Activated T-helper 2 cell treated with anti-CD3 and anti-CD28 coated beads, Interferon-gamma antibody, Interleukin-2, Interleukin-4, amounts not matched to agents 10 μg/mL and 5 μg/mL and 100 μg/mL, durations not matched to agents 14 hours and 24 hours and 36 hours (primary cell): ENCODE results near the gene ZYG11A. TPM values are rescaled to one million over a fixed set of nuclear protein-coding genes. Genes with fewer than 3 reads are reported as not detected.

ENCODE experiments used
- DNase-seq: peaks from one replicate; pipeline ENCODE4 v3.0.0; 2021; ENCODE audit warnings: low spot score
- H3K27ac Mint-ChIP-seq: one replicate; pipeline ENCODE4 v1.8.0; 2021; ENCODE audit warnings: mixed read lengths
- H3K27me3 Mint-ChIP-seq: one replicate; pipeline ENCODE4 v1.8.0; 2021; ENCODE audit warnings: low read depth, mixed read lengths
- H3K36me3 Mint-ChIP-seq: one replicate; pipeline ENCODE4 v1.8.0; 2021; ENCODE audit warnings: low read depth, mixed read lengths
- H3K4me1 Mint-ChIP-seq: one replicate; pipeline ENCODE4 v1.8.0; 2021; ENCODE audit warnings: low read depth, mixed read lengths
- H3K4me3 Mint-ChIP-seq: one replicate; pipeline ENCODE4 v1.8.0; 2021; ENCODE audit warnings: low read depth, mild to moderate bottlenecking, moderate library complexity, mixed read lengths
- H3K9me3 Mint-ChIP-seq: one replicate; pipeline ENCODE4 v1.8.0; 2021; ENCODE audit warnings: mixed read lengths
- intact Hi-C: fragments of 100-400 bp; cut with micrococcal nuclease; formaldehyde crosslinking; loops from one replicate; pipeline ENCODE4 v1.15.1; 2023
- total RNA-seq: library from RNA; stranded (reverse); gene quantifications from 2 replicates; pipeline ENCODE4 v1.2.3, GENCODE V29; 2022

Gene ZYG11A
- total RNA-seq, 1 donor from 2014 or later = 0.30 TPM

- DNase-seq = no peak
- Mint-ChIP-seq H3K27me3 (no peaks in the 10 kb centered on the region), H3K36me3 (no peaks in the 10 kb centered on the region), H3K9me3 (no peaks in the 10 kb centered on the region), H3K27ac (no peak overlapping the region), H3K4me1 (no peaks in the 10 kb centered on the region), H3K4me3 (no peak overlapping the region)
- intact Hi-C loops = no loop called here
These were observed 56.9 kb downstream of the ZYG11A start for GRCh38 chr1:52899445-52899894.

- Mint-ChIP-seq H3K36me3 (no peaks in the 10 kb centered on the region), H3K9me3 (no peaks in the 10 kb centered on the region), H3K4me3 (no peak overlapping the region), H3K27me3 (no peaks in the 10 kb centered on the region), H3K4me1 (no peaks in the 10 kb centered on the region), H3K27ac (no peak overlapping the region)
- no peak for DNase-seq
- intact Hi-C loops = no loop called here
These were observed 57.8 kb downstream of the ZYG11A start for GRCh38 chr1:52900402-52900801.

DNA sequence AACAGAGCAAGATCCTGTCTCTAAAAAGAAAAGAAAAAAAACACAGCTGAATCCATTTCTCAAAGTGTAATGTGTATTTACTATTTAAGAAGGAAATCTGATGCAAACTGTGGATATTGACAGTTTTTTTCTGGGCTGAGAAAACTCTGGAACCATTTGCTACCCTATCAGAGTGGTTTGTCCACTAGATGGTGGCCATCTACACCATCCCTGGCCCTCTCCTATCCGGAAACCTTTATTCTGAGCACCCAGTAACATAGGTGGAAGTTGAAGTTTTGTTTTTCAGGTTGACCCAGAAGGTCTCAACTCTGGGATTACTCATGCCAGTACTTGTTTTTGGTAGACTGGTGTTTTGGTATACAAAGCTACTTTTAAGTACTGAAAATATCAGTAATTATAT, 58.8 kb downstream of the ZYG11A start:
- intact Hi-C loops = no loop called here
- Mint-ChIP-seq H3K36me3 (no peaks in the 10 kb centered on the region), H3K9me3 (no peaks in the 10 kb centered on the region), H3K27me3 (no peaks in the 10 kb centered on the region), H3K4me1 (no peaks in the 10 kb centered on the region), H3K27ac (no peak overlapping the region), H3K4me3 (no peak overlapping the region)
- DNase-seq = no peak

GRCh38 chr1:52904208-52904926, 61.8 kb downstream of the ZYG11A start:
- H3K4me1 Mint-ChIP-seq = no peaks in the 10 kb centered on the region
- no peak overlapping the region for H3K4me3 Mint-ChIP-seq
- H3K36me3 Mint-ChIP-seq = no peaks in the 10 kb centered on the region
- H3K9me3 Mint-ChIP-seq = no peaks in the 10 kb centered on the region
- no peaks in the 10 kb centered on the region for H3K27me3 Mint-ChIP-seq
- DNase-seq = no peak
- no peak overlapping the region for H3K27ac Mint-ChIP-seq
- intact Hi-C loops = no loop called here

DNA sequence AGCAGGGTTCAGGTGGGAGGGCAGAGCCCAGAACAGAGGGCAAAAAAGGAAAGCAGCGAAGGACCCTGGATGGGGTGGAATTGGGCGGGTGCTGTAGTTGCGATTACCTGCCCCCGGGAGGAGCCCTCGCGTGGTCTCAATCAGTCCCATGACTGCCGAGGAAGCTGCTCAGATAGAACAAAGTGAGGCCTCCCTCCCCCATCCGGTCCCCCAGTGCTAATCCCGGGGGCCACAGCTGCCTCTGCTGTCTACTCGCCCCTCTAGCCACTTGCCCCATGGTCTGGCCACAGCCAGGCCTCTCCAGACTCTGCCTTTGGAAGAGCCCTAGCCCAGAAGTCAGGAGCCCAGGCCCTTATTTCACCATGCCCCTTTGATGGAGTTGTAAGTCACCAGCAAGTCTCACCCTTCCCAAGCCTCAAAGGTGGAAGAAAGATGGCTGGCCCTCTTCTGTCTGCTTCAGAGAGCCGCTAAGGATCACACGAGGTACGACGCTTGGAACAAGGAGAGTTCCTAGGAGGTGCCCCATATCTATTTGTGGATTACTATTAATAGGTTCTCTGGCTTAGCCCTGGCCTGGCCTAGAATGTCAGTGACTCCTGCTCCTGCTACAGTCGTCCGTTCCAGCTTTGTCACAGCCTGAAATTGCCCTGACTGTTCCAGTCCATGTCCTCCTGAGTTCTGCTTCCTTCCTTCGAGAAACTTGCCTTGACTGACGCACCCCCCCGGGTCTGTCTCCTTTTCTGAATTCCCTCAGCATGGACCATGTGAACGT, 62.6 kb downstream of the ZYG11A start:
- DNase-seq = no peak
- no peaks in the 10 kb centered on the region for H3K27me3 Mint-ChIP-seq
- no peaks in the 10 kb centered on the region for H3K9me3 Mint-ChIP-seq
- H3K27ac Mint-ChIP-seq = no peak overlapping the region
- no peaks in the 10 kb centered on the region for H3K36me3 Mint-ChIP-seq
- no peaks in the 10 kb centered on the region for H3K4me1 Mint-ChIP-seq
- intact Hi-C loops = no loop called here
- H3K4me3 Mint-ChIP-seq = no peak overlapping the region

- no peaks in the 10 kb centered on the region for H3K36me3 Mint-ChIP-seq
- no peak overlapping the region for H3K4me3 Mint-ChIP-seq
- no peaks in the 10 kb centered on the region for H3K9me3 Mint-ChIP-seq
- no peaks in the 10 kb centered on the region for H3K27me3 Mint-ChIP-seq
- intact Hi-C loops = no loop called here
- H3K4me1 Mint-ChIP-seq = no peaks in the 10 kb centered on the region
- no peak overlapping the region for H3K27ac Mint-ChIP-seq
- DNase-seq = no peak
These were observed 63.6 kb downstream of the ZYG11A start for GRCh38 chr1:52906135-52906603.

DNA sequence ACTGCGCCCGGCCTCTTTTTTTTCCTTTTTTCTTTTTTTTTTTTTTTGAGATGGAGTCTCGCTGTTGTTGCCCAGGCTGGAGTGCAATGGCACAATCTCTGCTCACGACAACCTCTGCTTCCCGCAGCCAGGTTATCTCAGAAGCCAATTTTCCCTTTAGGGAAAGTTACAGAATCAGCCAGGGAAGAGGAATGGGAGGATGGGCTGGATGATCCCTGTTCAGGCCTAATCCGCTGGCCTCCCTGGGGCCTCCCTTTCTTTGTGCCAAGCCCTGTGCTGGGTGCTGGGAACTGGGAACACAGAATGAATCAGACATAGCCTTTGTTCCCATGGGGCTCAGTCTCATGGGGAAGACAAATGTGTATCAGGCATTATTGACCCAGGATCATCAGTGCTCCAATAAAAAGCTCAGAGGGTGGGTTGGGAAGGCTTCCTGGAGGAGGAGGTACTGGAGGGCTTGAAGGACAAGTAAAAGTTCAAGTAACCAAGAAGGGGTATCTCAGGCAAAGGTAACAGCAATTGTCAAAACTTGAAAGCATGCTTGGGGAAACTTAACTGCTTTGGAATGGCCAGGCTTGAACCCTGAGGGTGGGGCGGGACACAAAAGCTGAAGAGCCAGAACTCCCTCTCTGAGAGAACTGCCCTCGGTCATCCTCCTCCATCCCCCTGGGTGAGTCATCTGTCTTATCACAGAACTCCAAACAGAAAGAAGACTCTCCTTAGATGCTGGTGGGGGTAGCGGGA, 64.7 kb downstream of the ZYG11A start:
- intact Hi-C loops = no loop called here

DNA sequence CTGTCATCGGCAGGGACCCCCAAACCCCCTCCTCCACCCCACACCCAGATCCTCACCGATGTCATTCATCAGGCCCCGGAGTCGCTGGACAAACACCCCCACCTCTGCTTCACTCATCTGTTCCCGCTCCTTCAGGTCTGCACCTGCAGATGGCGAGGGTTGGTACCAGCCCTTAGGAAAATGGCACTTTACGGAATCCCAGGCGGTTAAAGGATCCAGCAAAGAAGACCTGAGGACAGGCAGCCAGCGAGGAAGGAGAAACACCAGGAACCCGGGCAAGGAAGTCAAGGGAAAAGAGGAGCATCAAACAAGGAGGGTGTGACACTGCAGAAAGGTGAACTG, 65.2 kb downstream of the ZYG11A start:
- Mint-ChIP-seq H3K27me3 (no peaks in the 10 kb centered on the region), H3K4me1 (no peaks in the 10 kb centered on the region), H3K9me3 (no peaks in the 10 kb centered on the region), H3K27ac (no peak overlapping the region), H3K36me3 (no peaks in the 10 kb centered on the region), H3K4me3 (no peak overlapping the region)
- intact Hi-C loops = no loop called here
- no peak for DNase-seq

More for the DNA sequence above, 64.7 kb downstream of the ZYG11A start:
- H3K36me3 Mint-ChIP-seq = no peaks in the 10 kb centered on the region
- H3K4me3 Mint-ChIP-seq = no peak overlapping the region
- no peak overlapping the region for H3K27ac Mint-ChIP-seq
- DNase-seq = no peak
- H3K9me3 Mint-ChIP-seq = no peaks in the 10 kb centered on the region
- H3K4me1 Mint-ChIP-seq = no peaks in the 10 kb centered on the region
- no peaks in the 10 kb centered on the region for H3K27me3 Mint-ChIP-seq

- Mint-ChIP-seq H3K4me3 (no peak overlapping the region), H3K27me3 (no peaks in the 10 kb centered on the region), H3K27ac (no peak overlapping the region), H3K4me1 (no peaks in the 10 kb centered on the region), H3K9me3 (no peaks in the 10 kb centered on the region), H3K36me3 (no peaks in the 10 kb centered on the region)
- no peak for DNase-seq
- intact Hi-C loops = no loop called here
These were observed 69.0 kb downstream of the ZYG11A start for GRCh38 chr1:52911541-52911940.

GRCh38 chr1:52913014-52913413, 70.5 kb downstream of the ZYG11A start:
- Mint-ChIP-seq H3K27ac (no peak overlapping the region), H3K36me3 (no peaks in the 10 kb centered on the region), H3K4me3 (no peak overlapping the region), H3K9me3 (no peaks in the 10 kb centered on the region), H3K27me3 (no peaks in the 10 kb centered on the region), H3K4me1 (peaks cover 3% of the 10 kb centered on the region)
- no peak for DNase-seq
- intact Hi-C loops = no loop called here

DNA sequence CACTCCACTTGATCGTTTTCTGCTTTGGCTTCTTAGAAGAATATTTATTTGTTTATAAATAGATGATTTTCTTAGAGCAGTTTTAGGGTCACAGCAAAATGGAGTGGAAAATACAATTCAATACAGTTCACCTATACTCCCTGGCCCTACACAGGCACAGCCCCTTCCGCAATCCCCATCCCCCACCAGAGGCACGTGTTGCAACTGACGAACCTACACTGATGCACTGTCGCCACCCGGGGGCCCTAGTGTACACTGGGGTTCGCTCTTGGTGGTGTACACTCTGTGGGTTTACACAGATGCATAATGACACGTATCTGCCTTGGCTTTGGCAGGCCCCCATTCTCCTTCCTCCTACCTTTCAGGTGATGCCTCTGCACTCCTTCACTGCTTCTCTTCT, 71.0 kb downstream of the ZYG11A start:
- no peak for DNase-seq
- Mint-ChIP-seq H3K9me3 (no peaks in the 10 kb centered on the region), H3K27me3 (no peaks in the 10 kb centered on the region), H3K36me3 (no peaks in the 10 kb centered on the region), H3K27ac (no peak overlapping the region), H3K4me1 (peaks cover 3% of the 10 kb centered on the region), H3K4me3 (no peak overlapping the region)
- intact Hi-C loops = no loop called here

DNA sequence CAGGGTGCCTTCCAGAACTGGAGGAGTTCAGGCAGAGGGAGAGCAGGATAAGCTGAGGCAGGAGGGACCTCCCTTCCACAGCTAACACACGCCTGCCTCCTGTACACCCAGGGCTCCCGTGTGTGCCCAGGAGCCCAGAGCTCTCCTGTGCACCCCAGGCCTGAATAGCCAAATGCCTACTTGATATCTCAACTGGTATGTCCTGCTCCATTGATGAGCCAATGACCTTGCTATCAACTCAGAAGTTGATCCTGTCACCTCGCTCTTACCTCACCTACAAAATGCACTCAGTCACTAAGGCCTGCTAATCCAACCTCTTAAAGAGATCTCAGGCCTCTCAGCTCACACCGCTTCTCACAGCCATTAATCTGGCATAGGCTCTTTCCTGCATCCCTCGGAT, 71.9 kb downstream of the ZYG11A start:
- Mint-ChIP-seq H3K4me1 (peaks cover 3% of the 10 kb centered on the region), H3K27me3 (no peaks in the 10 kb centered on the region), H3K9me3 (no peaks in the 10 kb centered on the region), H3K4me3 (no peak overlapping the region), H3K36me3 (no peaks in the 10 kb centered on the region), H3K27ac (no peak overlapping the region)
- no peak for DNase-seq
- intact Hi-C loops = no loop called here
